Measurements from ENCODE around the gene ACVR1. TPM values are rescaled to one million over a fixed set of nuclear protein-coding genes. Genes with fewer than 3 reads are reported as not detected.

ACVR1 gene
- total and polyA plus RNA-seq, 2 experiments from 2014 or later: 8.9 to 21.5 TPM

DNA sequence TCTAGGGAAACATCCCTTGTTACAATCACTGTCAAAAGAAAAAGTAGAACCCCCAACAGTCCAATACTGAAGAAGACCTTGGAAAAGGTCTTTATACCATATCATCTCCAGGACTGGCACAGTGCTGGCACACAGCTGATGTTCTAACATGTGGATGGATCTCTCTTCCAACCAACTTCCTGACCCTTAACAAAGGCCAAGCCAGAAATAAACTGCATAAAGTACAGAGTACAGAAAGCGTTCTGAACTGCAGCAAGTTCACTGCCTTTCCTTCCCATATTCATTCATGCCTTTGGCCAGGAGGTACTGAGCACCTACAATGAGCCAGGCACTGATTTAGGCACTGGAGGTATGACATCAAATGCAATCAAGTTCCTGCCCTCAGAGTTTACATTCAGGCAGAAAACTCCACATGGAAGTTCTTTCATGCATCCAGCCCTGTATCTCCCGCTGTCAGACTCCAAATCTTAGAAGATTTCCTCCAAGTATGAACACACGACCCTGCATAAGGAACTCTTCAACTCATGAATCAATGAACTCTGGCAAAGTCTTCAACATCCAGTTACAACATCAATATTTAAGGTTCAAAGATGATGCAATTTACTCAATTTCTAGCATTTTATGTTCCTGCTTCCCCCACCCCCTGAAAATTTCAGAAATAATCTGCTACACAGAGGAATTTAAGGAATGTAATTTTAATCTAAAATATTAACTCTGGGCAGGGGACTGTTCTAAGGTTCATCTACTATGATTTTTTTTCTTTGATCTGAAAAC, 33.8 kb downstream of the ACVR1 start:
- no peak overlapping the region for H3K4me3 ChIP-seq
- H2AFZ ChIP-seq: no peak overlapping the region
- no peak overlapping the region for H3K4me2 ChIP-seq
- 0 out of 2 replicates have a peak, but pooled peaks cover 3% of the 10 kb centered on the region for H3F3A ChIP-seq (replicated peaks; ENCODE audit: low read depth)
- no peaks in the 10 kb centered on the region for H3K9me2 ChIP-seq (ENCODE audit: insufficient read depth)
- ATAC-seq (no peak), DNase-seq (ENCODE audit: low spot score) (no peak)
- no peaks in the 10 kb centered on the region for H3K9me3 Mint-ChIP-seq
- peak overlapping the region; percentile 42; the same call in 1 of the 2 replicates for H3K27ac Mint-ChIP-seq
- TF ChIP-seq ZNF114 (CRISPR knock-in tag; IDR thresholded peaks at IDR 0.05): no peak
- no peak for TF ChIP-seq ZNF462 (CRISPR knock-in tag; IDR thresholded peaks at IDR 0.05)
- TF ChIP-seq ZNF331 (CRISPR knock-in tag; IDR thresholded peaks at IDR 0.05; ENCODE audit: low read depth): no peak
- H3K79me2 ChIP-seq (replicated peaks; ENCODE audit: insufficient read depth): peaks cover 72% of the 10 kb centered on the region
- no peaks in the 10 kb centered on the region for H3K36me3 Mint-ChIP-seq (ENCODE audit: low read depth)
- H3K27me3 ChIP-seq (ENCODE audit: insufficient read depth): no peaks in the 10 kb centered on the region
- peaks cover 6% of the 10 kb centered on the region; the same call in 1 of the 2 replicates for H4K20me1 ChIP-seq (replicated peaks; ENCODE audit: insufficient read depth)
- peaks cover 10% of the 10 kb centered on the region for H3K27me3 Mint-ChIP-seq (ENCODE audit: insufficient read depth, low read depth, poor library complexity)
- peaks cover 52% of the 10 kb centered on the region for H3K4me1 Mint-ChIP-seq
- H3K36me3 ChIP-seq (ENCODE audit: insufficient read depth): no peaks in the 10 kb centered on the region
- H3K4me1 ChIP-seq (ENCODE audit: insufficient read depth): peaks cover 50% of the 10 kb centered on the region
- no peak overlapping the region for H3K27ac ChIP-seq (ENCODE audit: low read depth)
- no peak overlapping the region for H3K4me3 Mint-ChIP-seq

DNA sequence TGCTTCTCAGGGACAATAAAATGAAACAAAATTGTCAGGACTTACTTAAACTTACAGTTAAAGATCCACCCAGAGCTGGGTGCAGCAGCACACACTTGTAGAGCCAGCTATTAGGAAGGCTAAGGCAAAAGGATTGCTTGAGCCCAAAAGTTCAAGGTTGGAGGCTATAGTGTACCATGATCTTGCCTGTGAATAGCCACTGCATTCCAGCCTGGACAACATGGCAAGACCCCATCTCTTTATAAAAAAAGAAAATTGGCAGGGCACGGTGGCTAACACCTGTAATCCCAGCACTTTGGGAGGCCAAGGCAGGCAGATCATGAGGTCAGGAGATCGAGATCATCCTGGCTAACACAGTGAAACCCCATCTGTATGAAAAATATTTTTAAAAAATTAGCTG, 34.6 kb downstream of the ACVR1 start:
- no peak for ATAC-seq
- H3K4me3 ChIP-seq: no peak overlapping the region
- H3K9me3 Mint-ChIP-seq: no peaks in the 10 kb centered on the region
- DNase-seq (ENCODE audit: low spot score): no peak
- no peaks in the 10 kb centered on the region for H3K36me3 Mint-ChIP-seq (ENCODE audit: low read depth)
- H3K4me3 Mint-ChIP-seq: no peak overlapping the region
- peaks cover 6% of the 10 kb centered on the region; the same call in 1 of the 2 replicates for H4K20me1 ChIP-seq (replicated peaks; ENCODE audit: insufficient read depth)
- H3K27me3 Mint-ChIP-seq (ENCODE audit: insufficient read depth, low read depth, poor library complexity): peaks cover 10% of the 10 kb centered on the region
- 0 out of 2 replicates have a peak, but pooled peaks cover 3% of the 10 kb centered on the region for H3F3A ChIP-seq (replicated peaks; ENCODE audit: low read depth)
- peaks cover 56% of the 10 kb centered on the region for H3K4me1 ChIP-seq (ENCODE audit: insufficient read depth)
- peaks cover 59% of the 10 kb centered on the region for H3K4me1 Mint-ChIP-seq
- H3K27me3 ChIP-seq (ENCODE audit: insufficient read depth): no peaks in the 10 kb centered on the region
- H2AFZ ChIP-seq: no peak overlapping the region
- H3K79me2 ChIP-seq (replicated peaks; ENCODE audit: insufficient read depth): peaks cover 72% of the 10 kb centered on the region
- no peaks in the 10 kb centered on the region for H3K9me2 ChIP-seq (ENCODE audit: insufficient read depth)
- no peak overlapping the region for H3K27ac Mint-ChIP-seq
- H3K4me2 ChIP-seq: no peak overlapping the region
- TF ChIP-seq CTCF (conservative IDR thresholded peaks at IDR 0.05; ENCODE audit: low read depth in 2 of 2) (no peak), CREB1 (CRISPR knock-in tag; IDR thresholded peaks at IDR 0.05; ENCODE audit: low read depth) (no peak), STAT1 (IDR thresholded peaks at IDR 0.05; ENCODE audit: unreplicated experiment) (no peak)
- TF ChIP-seq, protein P1, sequence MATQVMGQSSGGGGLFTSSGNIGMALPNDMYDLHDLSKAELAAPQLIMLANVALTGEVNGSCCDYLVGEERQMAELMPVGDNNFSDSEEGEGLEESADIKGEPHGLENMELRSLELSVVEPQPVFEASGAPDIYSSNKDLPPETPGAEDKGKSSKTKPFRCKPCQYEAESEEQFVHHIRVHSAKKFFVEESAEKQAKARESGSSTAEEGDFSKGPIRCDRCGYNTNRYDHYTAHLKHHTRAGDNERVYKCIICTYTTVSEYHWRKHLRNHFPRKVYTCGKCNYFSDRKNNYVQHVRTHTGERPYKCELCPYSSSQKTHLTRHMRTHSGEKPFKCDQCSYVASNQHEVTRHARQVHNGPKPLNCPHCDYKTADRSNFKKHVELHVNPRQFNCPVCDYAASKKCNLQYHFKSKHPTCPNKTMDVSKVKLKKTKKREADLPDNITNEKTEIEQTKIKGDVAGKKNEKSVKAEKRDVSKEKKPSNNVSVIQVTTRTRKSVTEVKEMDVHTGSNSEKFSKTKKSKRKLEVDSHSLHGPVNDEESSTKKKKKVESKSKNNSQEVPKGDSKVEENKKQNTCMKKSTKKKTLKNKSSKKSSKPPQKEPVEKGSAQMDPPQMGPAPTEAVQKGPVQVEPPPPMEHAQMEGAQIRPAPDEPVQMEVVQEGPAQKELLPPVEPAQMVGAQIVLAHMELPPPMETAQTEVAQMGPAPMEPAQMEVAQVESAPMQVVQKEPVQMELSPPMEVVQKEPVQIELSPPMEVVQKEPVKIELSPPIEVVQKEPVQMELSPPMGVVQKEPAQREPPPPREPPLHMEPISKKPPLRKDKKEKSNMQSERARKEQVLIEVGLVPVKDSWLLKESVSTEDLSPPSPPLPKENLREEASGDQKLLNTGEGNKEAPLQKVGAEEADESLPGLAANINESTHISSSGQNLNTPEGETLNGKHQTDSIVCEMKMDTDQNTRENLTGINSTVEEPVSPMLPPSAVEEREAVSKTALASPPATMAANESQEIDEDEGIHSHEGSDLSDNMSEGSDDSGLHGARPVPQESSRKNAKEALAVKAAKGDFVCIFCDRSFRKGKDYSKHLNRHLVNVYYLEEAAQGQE (IDR thresholded peaks at IDR 0.05; ENCODE audit: unreplicated experiment): no peak
- no peak overlapping the region for H3K27ac ChIP-seq (ENCODE audit: low read depth)
- H3K36me3 ChIP-seq (ENCODE audit: insufficient read depth): no peaks in the 10 kb centered on the region

All from GM23338 (cell line).